ENCODE results near the gene HCN1.

Gene HCN1

DNA sequence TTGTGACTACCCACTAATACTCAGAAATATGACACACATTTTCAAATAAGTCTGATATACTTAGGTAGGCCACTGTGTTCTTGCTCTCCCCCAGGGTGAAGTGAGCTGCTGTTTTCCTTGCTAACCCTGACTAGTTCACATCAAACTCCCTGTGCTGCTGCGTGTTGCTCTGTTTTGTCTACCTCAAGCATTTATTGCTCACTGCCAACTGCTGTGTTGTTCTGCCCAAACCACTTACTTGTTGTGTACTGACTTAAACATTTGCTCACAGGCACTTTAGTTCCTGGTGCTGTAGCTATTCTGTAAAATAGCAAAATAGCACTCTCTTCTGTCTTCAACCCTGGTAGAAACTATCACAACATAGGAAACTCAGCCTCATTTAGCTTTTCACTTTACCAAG, 255.7 kb downstream of the HCN1 start:
- no peak for TF ChIP-seq SNAI2 (CRISPR knock-in tag; IDR thresholded peaks at IDR 0.05)
- no peak for TF ChIP-seq ZNF70 (CRISPR knock-in tag; IDR thresholded peaks at IDR 0.05)
- TF ChIP-seq ISL1 (CRISPR knock-in tag; IDR thresholded peaks at IDR 0.05), result no peak
- TF ChIP-seq ZC3H10 (CRISPR knock-in tag; IDR thresholded peaks at IDR 0.05), result no peak
- no peak for TF ChIP-seq ZNF565 (CRISPR knock-in tag; conservative IDR thresholded peaks at IDR 0.05; ENCODE audit: low read depth)
- TF ChIP-seq ARNTL (CRISPR knock-in tag; IDR thresholded peaks at IDR 0.05; ENCODE audit: borderline replicate concordance, low read depth), result no peak
- TF ChIP-seq, protein P1, sequence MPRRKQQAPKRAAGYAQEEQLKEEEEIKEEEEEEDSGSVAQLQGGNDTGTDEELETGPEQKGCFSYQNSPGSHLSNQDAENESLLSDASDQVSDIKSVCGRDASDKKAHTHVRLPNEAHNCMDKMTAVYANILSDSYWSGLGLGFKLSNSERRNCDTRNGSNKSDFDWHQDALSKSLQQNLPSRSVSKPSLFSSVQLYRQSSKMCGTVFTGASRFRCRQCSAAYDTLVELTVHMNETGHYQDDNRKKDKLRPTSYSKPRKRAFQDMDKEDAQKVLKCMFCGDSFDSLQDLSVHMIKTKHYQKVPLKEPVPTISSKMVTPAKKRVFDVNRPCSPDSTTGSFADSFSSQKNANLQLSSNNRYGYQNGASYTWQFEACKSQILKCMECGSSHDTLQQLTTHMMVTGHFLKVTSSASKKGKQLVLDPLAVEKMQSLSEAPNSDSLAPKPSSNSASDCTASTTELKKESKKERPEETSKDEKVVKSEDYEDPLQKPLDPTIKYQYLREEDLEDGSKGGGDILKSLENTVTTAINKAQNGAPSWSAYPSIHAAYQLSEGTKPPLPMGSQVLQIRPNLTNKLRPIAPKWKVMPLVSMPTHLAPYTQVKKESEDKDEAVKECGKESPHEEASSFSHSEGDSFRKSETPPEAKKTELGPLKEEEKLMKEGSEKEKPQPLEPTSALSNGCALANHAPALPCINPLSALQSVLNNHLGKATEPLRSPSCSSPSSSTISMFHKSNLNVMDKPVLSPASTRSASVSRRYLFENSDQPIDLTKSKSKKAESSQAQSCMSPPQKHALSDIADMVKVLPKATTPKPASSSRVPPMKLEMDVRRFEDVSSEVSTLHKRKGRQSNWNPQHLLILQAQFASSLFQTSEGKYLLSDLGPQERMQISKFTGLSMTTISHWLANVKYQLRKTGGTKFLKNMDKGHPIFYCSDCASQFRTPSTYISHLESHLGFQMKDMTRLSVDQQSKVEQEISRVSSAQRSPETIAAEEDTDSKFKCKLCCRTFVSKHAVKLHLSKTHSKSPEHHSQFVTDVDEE (CRISPR knock-in tag; IDR thresholded peaks at IDR 0.05), result no peak
- TF ChIP-seq, protein P2, sequence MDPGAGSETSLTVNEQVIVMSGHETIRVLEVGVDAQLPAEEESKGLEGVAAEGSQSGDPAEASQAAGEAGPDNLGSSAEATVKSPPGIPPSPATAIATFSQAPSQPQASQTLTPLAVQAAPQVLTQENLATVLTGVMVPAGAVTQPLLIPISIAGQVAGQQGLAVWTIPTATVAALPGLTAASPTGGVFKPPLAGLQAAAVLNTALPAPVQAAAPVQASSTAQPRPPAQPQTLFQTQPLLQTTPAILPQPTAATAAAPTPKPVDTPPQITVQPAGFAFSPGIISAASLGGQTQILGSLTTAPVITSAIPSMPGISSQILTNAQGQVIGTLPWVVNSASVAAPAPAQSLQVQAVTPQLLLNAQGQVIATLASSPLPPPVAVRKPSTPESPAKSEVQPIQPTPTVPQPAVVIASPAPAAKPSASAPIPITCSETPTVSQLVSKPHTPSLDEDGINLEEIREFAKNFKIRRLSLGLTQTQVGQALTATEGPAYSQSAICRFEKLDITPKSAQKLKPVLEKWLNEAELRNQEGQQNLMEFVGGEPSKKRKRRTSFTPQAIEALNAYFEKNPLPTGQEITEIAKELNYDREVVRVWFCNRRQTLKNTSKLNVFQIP (CRISPR knock-in tag; IDR thresholded peaks at IDR 0.05; ENCODE audit: borderline replicate concordance, low read depth), result no peak
- TF ChIP-seq ZFP30 (CRISPR knock-in tag; IDR thresholded peaks at IDR 0.05), result no peak
- no peak for ATAC-seq

DNA sequence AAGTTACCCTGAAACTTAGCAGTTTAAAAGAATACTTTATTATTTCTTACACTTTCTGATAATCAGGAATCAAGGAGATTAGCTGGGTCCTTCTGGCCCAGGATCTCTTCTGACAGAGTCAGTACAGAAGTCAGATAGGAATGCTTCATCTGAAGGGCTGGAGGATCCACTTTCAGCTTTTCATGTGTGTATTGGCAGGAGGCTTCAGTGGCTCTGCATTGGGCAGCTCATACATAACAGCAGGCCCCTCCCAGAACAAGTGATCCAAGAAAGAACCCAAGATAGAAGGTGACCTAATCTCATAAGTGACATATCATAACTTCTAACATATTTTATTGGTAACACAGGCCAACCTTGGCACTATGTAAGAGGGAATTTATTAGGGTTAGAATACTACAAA, 258.4 kb downstream of the HCN1 start:
- TF ChIP-seq, protein P3, sequence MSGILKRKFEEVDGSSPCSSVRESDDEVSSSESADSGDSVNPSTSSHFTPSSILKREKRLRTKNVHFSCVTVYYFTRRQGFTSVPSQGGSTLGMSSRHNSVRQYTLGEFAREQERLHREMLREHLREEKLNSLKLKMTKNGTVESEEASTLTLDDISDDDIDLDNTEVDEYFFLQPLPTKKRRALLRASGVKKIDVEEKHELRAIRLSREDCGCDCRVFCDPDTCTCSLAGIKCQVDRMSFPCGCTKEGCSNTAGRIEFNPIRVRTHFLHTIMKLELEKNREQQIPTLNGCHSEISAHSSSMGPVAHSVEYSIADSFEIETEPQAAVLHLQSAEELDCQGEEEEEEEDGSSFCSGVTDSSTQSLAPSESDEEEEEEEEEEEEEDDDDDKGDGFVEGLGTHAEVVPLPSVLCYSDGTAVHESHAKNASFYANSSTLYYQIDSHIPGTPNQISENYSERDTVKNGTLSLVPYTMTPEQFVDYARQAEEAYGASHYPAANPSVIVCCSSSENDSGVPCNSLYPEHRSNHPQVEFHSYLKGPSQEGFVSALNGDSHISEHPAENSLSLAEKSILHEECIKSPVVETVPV (CRISPR knock-in tag; IDR thresholded peaks at IDR 0.05), result no peak
- no peak for TF ChIP-seq ZNF565 (CRISPR knock-in tag; conservative IDR thresholded peaks at IDR 0.05; ENCODE audit: low read depth)
- TF ChIP-seq ISL1 (CRISPR knock-in tag; IDR thresholded peaks at IDR 0.05), result no peak
- no peak for TF ChIP-seq ZFP3 (CRISPR knock-in tag; IDR thresholded peaks at IDR 0.05)
- TF ChIP-seq, protein P1 (CRISPR knock-in tag; IDR thresholded peaks at IDR 0.05), result no peak
- no peak for TF ChIP-seq OSR1 (CRISPR knock-in tag; IDR thresholded peaks at IDR 0.05)
- ATAC-seq, result no peak

DNA sequence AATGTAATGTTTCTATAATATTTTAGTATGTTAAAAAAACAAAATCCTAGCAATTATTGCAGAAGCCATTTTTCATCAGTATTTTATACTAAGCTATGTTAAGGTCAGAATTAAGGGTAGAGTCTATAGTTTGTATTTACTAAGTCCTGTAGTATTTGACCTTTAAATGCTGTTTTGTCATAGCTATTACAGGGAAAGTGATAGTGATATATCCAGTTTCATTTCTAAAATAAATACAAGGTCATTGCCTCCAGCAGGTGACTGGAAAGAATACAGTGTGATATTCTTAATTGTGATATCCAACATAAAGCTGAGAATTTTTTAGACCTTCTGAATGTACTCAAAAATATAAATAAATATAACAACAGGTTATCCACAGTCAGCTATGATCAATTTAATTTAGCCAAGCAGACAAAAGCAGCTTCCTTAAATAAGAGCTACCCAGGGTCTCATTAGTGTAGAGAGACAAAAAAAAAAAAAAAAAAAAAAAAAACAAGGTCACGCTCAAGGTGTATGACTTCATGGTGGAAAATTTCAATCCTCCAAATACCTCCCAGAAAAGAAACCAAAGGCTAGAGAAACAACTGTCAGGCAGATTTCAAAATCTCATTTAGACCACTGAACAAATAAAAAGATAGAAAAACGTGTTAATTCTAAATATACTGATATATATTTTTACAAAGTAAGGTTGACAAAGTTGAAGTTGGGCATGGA, 278.7 kb downstream of the HCN1 start:
- TF ChIP-seq ZFP30 (CRISPR knock-in tag; IDR thresholded peaks at IDR 0.05) (no peak), ZC3H10 (CRISPR knock-in tag; IDR thresholded peaks at IDR 0.05) (no peak), PPARA (CRISPR knock-in tag; IDR thresholded peaks at IDR 0.05; ENCODE audit: borderline replicate concordance) (no peak), CSDC2 (CRISPR knock-in tag; IDR thresholded peaks at IDR 0.05) (no peak), GLIS3 (CRISPR knock-in tag; IDR thresholded peaks at IDR 0.05) (no peak), SNAI2 (CRISPR knock-in tag; IDR thresholded peaks at IDR 0.05) (no peak)
- TF ChIP-seq, protein P4, sequence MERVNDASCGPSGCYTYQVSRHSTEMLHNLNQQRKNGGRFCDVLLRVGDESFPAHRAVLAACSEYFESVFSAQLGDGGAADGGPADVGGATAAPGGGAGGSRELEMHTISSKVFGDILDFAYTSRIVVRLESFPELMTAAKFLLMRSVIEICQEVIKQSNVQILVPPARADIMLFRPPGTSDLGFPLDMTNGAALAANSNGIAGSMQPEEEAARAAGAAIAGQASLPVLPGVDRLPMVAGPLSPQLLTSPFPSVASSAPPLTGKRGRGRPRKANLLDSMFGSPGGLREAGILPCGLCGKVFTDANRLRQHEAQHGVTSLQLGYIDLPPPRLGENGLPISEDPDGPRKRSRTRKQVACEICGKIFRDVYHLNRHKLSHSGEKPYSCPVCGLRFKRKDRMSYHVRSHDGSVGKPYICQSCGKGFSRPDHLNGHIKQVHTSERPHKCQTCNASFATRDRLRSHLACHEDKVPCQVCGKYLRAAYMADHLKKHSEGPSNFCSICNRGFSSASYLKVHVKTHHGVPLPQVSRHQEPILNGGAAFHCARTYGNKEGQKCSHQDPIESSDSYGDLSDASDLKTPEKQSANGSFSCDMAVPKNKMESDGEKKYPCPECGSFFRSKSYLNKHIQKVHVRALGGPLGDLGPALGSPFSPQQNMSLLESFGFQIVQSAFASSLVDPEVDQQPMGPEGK (CRISPR knock-in tag; IDR thresholded peaks at IDR 0.05; ENCODE audit: borderline replicate concordance), result no peak
- no peak for ATAC-seq
